HUES6 (cell line): Measurements from ENCODE around the gene TMEM82.

Experiments
- H3K27ac ChIP-seq: 2 replicates; pipeline ENCODE4 v1.7.0; 2013; ENCODE audit warnings: low read depth, mild to moderate bottlenecking, low read length, inconsistent platforms
- H3K27me3 ChIP-seq: 2 replicates; pipeline ENCODE4 v1.6.1; 2013; ENCODE audit warnings: low read length; ENCODE audit not compliant: control insufficient read depth, insufficient read depth
- H3K36me3 ChIP-seq: 2 replicates; pipeline ENCODE4 v1.6.1; 2013; ENCODE audit warnings: low read length; ENCODE audit not compliant: control insufficient read depth, insufficient read depth
- H3K4me1 ChIP-seq: 2 replicates; pipeline ENCODE4 v1.6.1; 2013; ENCODE audit warnings: low read length; ENCODE audit not compliant: control insufficient read depth, insufficient read depth
- H3K4me3 ChIP-seq: 2 replicates; pipeline ENCODE4 v1.5.1; 2013; ENCODE audit warnings: low read depth, low read length
- H3K9ac ChIP-seq: one replicate; pipeline ENCODE4 v1.6.1; 2013; ENCODE audit warnings: mild to moderate bottlenecking, low read length
- H3K9me3 ChIP-seq: 2 replicates; pipeline ENCODE4 v1.6.1; 2013; ENCODE audit warnings: low read depth, low read length; ENCODE audit not compliant: control insufficient read depth, insufficient read depth

Gene TMEM82

DNA sequence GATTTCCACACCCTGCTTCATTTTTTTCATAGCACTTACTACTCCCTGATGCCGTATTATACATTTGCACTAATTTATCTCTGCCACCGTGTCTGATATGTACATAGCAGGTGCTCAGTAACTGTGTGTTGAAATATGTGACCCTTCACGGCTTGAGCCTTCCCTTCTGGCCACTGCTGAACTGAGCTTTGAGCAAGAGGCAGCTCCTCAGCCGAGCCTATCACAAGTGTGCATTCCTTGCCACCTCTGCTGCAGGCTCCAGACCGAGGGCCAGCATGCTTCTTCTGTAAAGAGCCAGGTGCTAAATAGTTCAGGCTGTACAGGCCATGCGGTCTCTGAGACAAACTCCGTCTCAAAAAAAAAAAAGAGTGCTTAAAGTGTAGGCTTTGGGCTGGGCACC is 35.5 kb upstream of the TMEM82 start:
- no peaks in the 10 kb centered on the region for H3K9me3 ChIP-seq

DNA sequence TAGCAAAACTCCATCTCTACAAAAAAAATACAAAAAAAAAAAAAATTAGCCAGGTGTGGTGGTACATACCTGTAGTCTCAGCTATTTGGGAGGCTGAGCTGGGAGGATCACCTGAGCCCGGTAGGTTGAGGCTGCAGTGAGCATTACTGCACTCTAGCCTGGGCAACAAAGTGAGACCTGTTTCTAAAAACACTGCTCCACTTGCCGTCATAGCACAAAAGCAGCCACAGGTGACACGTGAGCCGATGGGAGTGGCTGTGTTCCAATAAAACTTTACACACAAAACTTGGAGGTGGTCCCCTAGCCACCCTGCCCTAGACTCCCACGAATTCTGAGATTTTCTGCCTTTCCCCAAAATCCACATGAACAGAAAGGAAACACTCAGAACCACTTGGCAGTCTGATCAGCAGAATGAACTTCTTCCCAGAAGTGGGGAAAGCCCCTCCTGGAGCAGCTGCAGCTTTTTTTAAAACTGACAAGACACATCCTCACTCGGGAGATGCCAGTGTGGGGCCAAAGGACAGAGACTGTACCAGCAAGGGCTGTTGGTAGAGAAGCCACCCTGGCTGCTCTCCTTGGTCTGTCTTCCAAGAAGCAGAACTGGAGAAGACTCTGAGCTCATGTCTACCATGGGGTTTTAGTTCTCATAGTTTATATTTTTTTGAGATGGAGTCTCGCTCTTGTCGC is 34.9 kb upstream of the TMEM82 start:
- Histone ChIP-seq H3K9me3 (no peaks in the 10 kb centered on the region), H3K4me1 (no peaks in the 10 kb centered on the region), H3K27ac (no peak overlapping the region), H3K9ac (no peak overlapping the region), H3K4me3 (no peak overlapping the region), H3K36me3 (peaks cover 19% of the 10 kb centered on the region), H3K27me3 (no peaks in the 10 kb centered on the region)

More for the DNA sequence above, 35.5 kb upstream of the TMEM82 start:
- Histone ChIP-seq H3K27me3 (no peaks in the 10 kb centered on the region), H3K36me3 (peaks cover 19% of the 10 kb centered on the region), H3K9ac (no peak overlapping the region), H3K27ac (no peak overlapping the region), H3K4me1 (no peaks in the 10 kb centered on the region), H3K4me3 (no peak overlapping the region)

DNA sequence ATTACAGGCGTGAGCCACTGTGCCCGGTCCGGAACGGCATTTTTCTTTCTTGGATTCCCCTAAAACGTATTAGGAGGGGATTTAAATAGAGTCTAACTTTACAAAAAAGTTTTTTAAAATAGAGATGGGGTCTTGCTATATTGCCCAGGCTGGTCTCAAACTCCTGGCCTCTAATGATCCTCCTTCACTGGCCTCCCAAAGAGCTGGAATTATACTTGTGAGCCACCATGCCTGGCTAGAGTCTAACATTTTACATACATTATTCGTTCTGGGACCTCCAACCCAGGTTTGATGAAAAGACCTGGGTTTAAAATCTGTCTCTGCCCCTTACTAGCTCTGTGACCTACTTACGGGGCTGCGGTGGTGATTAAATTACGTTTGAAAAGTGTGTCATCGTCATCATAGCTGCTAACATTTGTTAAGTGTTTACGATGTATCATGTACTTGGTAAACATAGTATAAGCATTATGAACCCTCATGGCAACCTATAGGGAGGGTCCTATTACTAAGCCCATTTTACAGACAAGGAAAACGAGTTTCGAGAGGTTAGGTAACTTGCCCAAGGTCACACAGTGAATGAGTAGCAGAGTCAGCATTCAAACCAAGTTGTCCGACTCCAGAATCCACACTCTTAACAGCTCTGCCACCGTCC is 33.7 kb upstream of the TMEM82 start:
- Histone ChIP-seq H3K27me3 (no peaks in the 10 kb centered on the region), H3K4me1 (no peaks in the 10 kb centered on the region), H3K4me3 (no peak overlapping the region), H3K27ac (no peak overlapping the region), H3K9me3 (no peaks in the 10 kb centered on the region), H3K36me3 (peaks cover 19% of the 10 kb centered on the region), H3K9ac (no peak overlapping the region)

DNA sequence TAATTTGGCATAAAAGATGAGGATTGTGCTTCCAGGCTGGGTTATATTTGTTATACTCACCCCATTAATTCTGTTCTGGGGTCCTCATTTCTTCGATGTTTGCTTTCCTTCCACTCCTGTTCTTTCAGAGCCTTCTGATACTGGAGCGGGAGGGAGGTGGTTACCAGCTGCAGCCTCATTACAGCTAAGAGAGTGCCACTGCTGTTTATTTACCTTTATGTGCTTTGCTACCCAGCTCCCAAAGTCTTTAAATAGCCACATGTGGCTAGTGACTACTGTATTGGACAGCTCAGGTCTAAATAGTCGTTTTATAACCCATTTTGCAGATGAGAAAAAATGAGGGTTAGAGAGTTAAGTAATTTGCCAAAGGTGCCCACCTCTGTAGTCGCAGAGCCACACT is 33.1 kb upstream of the TMEM82 start:
- Histone ChIP-seq H3K27ac (no peak overlapping the region), H3K4me1 (no peaks in the 10 kb centered on the region), H3K9ac (no peak overlapping the region), H3K36me3 (peaks cover 18% of the 10 kb centered on the region), H3K27me3 (no peaks in the 10 kb centered on the region), H3K4me3 (no peak overlapping the region), H3K9me3 (no peaks in the 10 kb centered on the region)

DNA sequence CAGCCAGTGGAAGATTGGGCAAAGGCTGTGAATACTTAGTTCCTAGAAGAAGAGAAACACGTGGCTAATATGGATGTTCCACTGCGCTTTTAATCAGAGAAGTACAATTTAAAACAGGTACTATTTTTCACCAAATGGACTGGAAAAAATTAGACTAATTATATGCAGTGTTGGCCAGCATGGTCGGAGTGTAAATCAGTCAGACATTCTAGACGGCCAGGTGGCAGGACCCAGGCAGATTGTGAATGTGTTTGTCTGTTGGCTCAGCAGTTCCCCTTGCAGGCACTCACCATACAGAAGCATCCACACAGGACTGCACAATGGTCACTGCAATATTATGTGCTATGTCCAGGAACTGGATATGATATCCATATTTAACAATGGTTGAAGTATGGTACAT is 30.1 kb upstream of the TMEM82 start:
- Histone ChIP-seq H3K4me3 (no peak overlapping the region), H3K36me3 (peaks cover 19% of the 10 kb centered on the region), H3K27ac (no peak overlapping the region), H3K9ac (no peak overlapping the region), H3K27me3 (no peaks in the 10 kb centered on the region), H3K4me1 (no peaks in the 10 kb centered on the region), H3K9me3 (no peaks in the 10 kb centered on the region)

DNA sequence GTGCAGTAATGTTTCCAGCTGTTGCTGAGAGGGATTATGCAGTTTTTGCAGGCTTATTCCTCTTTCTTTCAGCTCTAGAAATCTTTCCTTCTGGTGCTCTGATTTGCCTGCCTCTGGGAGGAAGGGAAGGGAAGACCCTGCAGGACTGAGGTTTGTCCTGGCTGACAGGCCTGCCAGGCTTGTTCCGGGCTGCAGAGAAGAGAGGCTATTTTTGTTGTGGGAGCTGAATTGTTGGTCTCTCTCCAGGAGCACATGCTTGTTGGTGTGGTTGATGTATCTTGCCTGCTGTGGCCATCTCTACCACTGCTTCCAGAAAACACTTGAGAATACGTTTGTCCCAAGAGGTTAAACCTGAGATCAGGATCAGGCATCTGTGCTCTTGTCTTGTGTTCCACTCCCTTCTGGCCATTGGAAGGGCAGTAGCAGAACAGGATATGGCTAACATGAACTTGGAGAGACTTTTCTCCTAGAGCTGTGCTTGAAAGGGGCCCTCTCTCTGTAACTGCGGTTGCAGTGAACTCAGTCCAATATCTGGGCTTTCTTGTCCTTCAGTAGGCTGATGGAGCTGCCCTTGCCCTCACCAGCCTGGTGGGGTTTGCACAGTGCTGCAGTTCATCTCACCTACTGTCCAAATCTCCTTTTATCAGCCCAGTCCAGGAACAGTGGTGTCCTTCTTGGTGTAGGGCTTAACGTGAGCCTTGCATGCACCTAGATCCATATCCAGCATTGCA is 27.7 kb upstream of the TMEM82 start:
- Histone ChIP-seq H3K4me1 (no peaks in the 10 kb centered on the region), H3K9me3 (no peaks in the 10 kb centered on the region), H3K27me3 (no peaks in the 10 kb centered on the region), H3K27ac (no peak overlapping the region), H3K9ac (no peak overlapping the region), H3K36me3 (peaks cover 36% of the 10 kb centered on the region), H3K4me3 (no peak overlapping the region)

DNA sequence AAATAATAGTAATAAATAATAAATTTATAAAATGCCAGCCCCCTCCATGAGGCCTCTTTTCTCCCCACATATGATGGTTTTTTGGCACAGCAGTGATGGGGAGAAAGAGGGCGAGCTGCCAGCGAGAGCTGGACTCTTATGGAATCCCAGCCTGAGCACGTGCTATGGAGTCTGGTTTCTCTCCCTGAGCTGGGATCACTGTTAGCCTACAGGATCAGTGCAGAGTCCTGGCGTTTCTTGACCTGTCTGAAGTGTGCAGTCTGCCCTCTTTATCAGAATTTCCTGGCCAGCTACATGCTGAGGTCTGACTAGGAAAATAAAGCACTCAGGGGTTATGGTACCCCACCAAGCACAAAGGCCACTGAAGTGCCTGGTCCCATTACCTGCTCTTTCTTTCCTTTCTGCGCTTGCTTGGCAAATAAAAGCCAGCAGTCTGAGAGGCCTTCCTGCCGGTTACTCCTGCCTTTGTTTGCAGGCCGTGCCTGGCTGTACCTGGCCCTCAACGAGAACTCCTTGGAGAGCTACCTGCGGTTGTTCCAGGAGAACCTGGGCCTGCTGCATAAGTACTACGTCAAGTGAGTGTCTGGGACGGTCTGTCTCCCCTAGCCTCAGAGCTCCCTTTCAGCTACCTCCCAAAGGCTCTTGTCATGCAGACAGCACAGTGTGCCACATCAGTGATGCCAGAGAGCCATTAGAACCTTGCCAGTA is 24.7 kb upstream of the TMEM82 start:
- no peaks in the 10 kb centered on the region for H3K27me3 ChIP-seq
- peaks cover 61% of the 10 kb centered on the region for H3K36me3 ChIP-seq
- H3K4me1 ChIP-seq: no peaks in the 10 kb centered on the region
- no peak overlapping the region for H3K4me3 ChIP-seq
- no peaks in the 10 kb centered on the region for H3K9me3 ChIP-seq
- H3K9ac ChIP-seq: no peak overlapping the region
- H3K27ac ChIP-seq: no peak overlapping the region

DNA sequence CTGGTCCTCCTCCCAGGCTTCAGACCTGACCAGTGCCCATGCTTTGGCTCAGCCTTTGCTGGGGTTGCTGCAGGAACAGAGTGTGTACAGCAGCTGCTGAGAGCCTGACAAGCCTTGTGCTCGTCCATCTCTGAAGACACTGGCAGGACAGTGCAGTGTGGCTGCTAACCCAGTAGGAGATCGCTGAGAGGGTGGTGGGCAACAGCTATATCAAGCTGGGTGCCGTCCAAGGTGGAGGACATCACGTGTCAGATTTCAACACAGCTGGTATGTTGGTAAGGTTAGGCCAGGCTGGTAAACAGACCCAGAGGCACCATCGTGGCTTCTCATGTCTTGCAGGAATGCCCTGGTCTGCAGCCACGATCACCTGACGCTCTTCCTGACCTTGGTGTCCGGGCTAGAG is 24.1 kb upstream of the TMEM82 start:
- no peaks in the 10 kb centered on the region for H3K4me1 ChIP-seq
- H3K9me3 ChIP-seq: no peaks in the 10 kb centered on the region
- H3K27me3 ChIP-seq: no peaks in the 10 kb centered on the region
- H3K36me3 ChIP-seq: peaks cover 67% of the 10 kb centered on the region
- H3K27ac ChIP-seq: no peak overlapping the region
- no peak overlapping the region for H3K9ac ChIP-seq
- no peak overlapping the region for H3K4me3 ChIP-seq

DNA sequence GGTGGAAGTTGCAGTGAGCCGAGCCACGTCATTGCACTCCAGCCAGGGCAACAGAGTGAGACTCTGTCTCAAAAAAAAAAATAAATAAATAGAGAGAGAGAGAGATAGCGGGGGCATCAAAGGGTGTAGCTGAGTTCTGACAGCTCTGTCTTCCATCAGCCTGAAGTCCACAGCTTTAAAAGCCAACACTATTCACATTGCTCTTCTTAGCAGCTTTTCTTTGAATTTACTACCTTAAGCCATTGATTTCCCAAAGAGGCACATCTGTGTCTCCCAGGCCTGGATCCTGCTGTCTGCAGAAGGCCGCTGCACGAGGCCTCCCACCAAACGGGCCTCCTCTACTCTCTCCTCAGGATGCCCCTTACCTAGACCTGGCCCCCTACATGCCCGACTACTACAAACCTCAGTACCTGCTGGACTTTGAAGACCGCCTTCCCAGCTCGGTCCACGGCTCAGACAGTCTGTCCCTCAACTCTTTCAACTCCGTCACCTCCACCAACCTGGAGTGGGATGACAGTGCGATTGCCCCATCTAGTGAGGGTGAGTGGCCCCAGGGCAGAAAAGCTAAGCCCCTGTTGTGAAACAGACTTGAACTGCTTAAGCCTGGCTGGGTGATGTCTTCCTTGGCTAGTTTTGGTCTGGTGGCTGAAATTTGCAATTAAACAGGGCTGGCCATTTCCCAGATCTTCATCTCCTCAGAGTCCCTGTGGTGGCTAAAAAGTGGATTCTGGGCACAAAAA is 22.7 kb upstream of the TMEM82 start:
- no peak overlapping the region for H3K4me3 ChIP-seq
- peaks cover 67% of the 10 kb centered on the region for H3K36me3 ChIP-seq
- H3K4me1 ChIP-seq: no peaks in the 10 kb centered on the region
- H3K9ac ChIP-seq: no peak overlapping the region
- no peak overlapping the region for H3K27ac ChIP-seq
- no peaks in the 10 kb centered on the region for H3K9me3 ChIP-seq
- no peaks in the 10 kb centered on the region for H3K27me3 ChIP-seq

DNA sequence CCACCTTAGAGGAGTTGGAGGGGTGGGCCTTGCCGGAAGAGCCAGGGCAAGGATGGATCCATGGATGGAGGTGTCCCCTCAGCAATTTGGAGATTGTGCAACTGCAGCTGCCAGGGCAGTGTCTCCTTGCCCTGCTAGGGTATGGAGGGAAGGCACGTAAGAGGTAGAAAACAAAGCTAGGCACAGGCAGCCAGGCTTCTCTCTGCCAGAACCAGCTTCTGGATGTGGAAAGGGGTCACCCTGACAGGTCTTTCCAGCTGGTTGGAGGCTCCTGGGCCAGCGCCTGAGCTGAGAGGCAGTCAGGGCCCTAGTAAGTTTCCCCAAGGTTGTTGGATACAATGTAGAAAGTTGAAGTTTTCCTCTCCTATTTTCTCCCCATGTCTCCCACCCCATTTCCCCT is 21.4 kb upstream of the TMEM82 start:
- H3K4me3 ChIP-seq: no peak overlapping the region
- H3K27me3 ChIP-seq: no peaks in the 10 kb centered on the region
- H3K27ac ChIP-seq: no peak overlapping the region
- H3K9ac ChIP-seq: no peak overlapping the region
- no peaks in the 10 kb centered on the region for H3K4me1 ChIP-seq
- no peaks in the 10 kb centered on the region for H3K9me3 ChIP-seq
- H3K36me3 ChIP-seq: peaks cover 72% of the 10 kb centered on the region
